ENCODE results near the gene IFNK.

IFNK gene

DNA sequence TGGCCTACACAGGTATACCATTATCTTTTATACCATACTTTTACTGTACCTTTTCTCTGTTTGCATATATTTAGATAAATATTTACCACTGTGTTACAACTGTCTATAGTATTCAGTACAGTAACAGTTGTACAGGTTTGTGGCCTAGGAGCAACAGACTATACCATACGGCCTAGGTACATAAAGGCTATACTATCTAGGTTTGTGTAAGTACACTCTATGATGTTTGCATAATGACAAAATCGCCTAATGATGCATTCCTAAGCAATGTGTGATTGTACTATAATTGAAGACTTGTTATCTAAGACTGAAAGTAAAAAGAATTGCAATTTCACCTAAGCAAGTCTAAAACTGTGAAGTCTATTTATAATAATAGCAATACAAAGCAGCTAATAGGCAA lies 45.3 kb downstream of the IFNK start:
- H3K27me3 ChIP-seq (ENCODE audit: control insufficient read depth, insufficient read depth, low read length, poor library complexity, severe bottlenecking), result no peaks in the 10 kb centered on the region
- WGBS, 2 experiments, result 97 to 100% methylated on average over 2 of the region's 2 CpGs
- no peak overlapping the region for H3K4me3 ChIP-seq (ENCODE audit: insufficient read depth, low read depth, low read length)
- peaks cover 2% of the 10 kb centered on the region for H3K36me3 ChIP-seq (ENCODE audit: control insufficient read depth, insufficient read depth, low read length)
- H3K27ac ChIP-seq (ENCODE audit: insufficient read depth, low read depth, low read length, poor library complexity, severe bottlenecking), result no peak overlapping the region
- no peaks in the 10 kb centered on the region for H3K4me1 ChIP-seq (ENCODE audit: control insufficient read depth, insufficient read depth, low read length)
- no peaks in the 10 kb centered on the region for H3K9me3 ChIP-seq (ENCODE audit: control insufficient read depth, low read length)

DNA sequence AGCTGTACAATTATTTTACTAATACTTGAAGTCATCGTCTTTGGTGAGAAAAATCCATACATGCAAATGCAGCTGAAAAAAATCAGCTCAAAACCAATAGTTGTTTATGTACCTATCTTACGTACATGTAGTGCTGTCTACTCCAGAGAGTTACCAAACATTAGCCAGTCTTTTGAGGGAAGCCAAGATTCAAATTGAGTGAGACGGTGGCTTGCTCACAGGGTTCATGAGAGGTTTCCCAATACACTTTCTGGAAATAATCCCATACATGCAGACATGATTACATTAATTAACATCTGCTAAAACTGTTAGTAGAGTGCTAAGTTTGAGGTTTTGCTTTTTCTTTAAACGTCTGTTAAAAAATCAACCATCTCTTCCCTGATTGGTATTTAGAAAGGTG lies 46.9 kb downstream of the IFNK start:
- Histone ChIP-seq H3K36me3 (ENCODE audit: control insufficient read depth, insufficient read depth, low read length) (peaks cover 2% of the 10 kb centered on the region), H3K4me1 (ENCODE audit: control insufficient read depth, insufficient read depth, low read length) (no peaks in the 10 kb centered on the region), H3K27me3 (ENCODE audit: control insufficient read depth, insufficient read depth, low read length, poor library complexity, severe bottlenecking) (no peaks in the 10 kb centered on the region), H3K4me3 (ENCODE audit: insufficient read depth, low read depth, low read length) (no peak overlapping the region), H3K9me3 (ENCODE audit: control insufficient read depth, low read length) (no peaks in the 10 kb centered on the region), H3K27ac (ENCODE audit: insufficient read depth, low read depth, low read length, poor library complexity, severe bottlenecking) (no peak overlapping the region)
- 98 to 100% methylated on average over 4 of the region's 4 CpGs for WGBS, 2 experiments

DNA sequence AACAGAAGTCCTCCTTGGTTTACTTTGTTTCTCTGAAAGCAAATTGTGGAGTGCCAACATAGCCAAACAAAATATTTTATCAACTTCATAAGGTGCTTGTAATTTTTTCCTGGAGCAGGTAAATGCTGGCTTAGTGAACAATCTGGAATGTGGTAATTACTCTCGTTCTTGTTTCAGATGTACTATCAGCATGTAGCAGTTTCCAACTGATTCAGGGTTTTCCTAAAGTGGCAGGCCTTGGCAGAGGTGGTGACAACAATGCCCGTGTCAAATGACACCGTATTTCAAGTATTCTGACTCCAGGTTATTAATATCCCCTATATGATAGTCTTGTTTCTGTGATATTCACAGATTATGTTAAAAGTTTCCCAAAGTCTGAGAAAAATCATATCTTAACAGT lies 48.0 kb downstream of the IFNK start:
- H3K4me1 ChIP-seq (ENCODE audit: control insufficient read depth, insufficient read depth, low read length), result no peaks in the 10 kb centered on the region
- H3K4me3 ChIP-seq (ENCODE audit: insufficient read depth, low read depth, low read length), result peak overlapping the region; percentile 62
- H3K36me3 ChIP-seq (ENCODE audit: control insufficient read depth, insufficient read depth, low read length), result no peaks in the 10 kb centered on the region
- no peak overlapping the region for H3K27ac ChIP-seq (ENCODE audit: insufficient read depth, low read depth, low read length, poor library complexity, severe bottlenecking)
- H3K27me3 ChIP-seq (ENCODE audit: control insufficient read depth, insufficient read depth, low read length, poor library complexity, severe bottlenecking), result no peaks in the 10 kb centered on the region
- 68 to 83% methylated on average over 2 to 3 of the region's 3 CpGs for WGBS, 2 experiments
- H3K9me3 ChIP-seq (ENCODE audit: control insufficient read depth, low read length), result no peaks in the 10 kb centered on the region

DNA sequence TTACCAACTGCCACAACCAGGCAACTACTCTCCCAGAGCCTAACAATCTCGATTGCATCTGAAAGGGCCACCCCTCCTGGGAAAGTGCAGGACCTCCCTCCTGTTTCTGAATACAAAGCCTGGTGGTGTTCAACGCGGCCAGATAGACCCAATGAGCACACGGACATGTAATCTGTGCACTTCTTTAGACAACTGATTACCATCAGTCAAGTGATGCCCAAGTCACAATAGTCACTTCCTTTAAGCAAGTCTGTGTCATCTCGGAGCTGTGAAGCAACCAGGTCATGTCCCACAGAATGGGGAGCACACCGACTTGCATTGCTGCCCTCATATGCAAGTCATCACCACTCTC lies 48.5 kb downstream of the IFNK start:
- no peaks in the 10 kb centered on the region for H3K27me3 ChIP-seq (ENCODE audit: control insufficient read depth, insufficient read depth, low read length, poor library complexity, severe bottlenecking)
- no peaks in the 10 kb centered on the region for H3K9me3 ChIP-seq (ENCODE audit: control insufficient read depth, low read length)
- H3K4me1 ChIP-seq (ENCODE audit: control insufficient read depth, insufficient read depth, low read length), result no peaks in the 10 kb centered on the region
- peak overlapping the region; percentile 83 for H3K27ac ChIP-seq (ENCODE audit: insufficient read depth, low read depth, low read length, poor library complexity, severe bottlenecking)
- no peaks in the 10 kb centered on the region for H3K36me3 ChIP-seq (ENCODE audit: control insufficient read depth, insufficient read depth, low read length)
- peak overlapping the region; percentile 62 for H3K4me3 ChIP-seq (ENCODE audit: insufficient read depth, low read depth, low read length)
- 0 to 1% methylated on average over 6 of the region's 6 CpGs for WGBS, 2 experiments

DNA sequence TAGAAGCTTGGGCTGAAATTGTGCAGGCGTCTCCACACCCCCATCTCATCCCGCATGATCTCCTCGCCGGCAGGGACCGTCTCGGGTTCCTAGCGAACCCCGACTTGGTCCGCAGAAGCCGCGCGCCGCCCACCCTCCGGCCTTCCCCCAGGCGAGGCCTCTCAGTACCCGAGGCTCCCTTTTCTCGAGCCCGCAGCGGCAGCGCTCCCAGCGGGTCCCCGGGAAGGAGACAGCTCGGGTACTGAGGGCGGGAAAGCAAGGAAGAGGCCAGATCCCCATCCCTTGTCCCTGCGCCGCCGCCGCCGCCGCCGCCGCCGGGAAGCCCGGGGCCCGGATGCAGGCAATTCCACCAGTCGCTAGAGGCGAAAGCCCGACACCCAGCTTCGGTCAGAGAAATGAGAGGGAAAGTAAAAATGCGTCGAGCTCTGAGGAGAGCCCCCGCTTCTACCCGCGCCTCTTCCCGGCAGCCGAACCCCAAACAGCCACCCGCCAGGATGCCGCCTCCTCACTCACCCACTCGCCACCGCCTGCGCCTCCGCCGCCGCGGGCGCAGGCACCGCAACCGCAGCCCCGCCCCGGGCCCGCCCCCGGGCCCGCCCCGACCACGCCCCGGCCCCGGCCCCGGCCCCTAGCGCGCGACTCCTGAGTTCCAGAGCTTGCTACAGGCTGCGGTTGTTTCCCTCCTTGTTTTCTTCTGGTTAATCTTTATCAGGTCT lies 49.0 kb downstream of the IFNK start, which contains the start of gene C9orf72:
C9orf72 (minus strand) TSS at position 564 of the 716 bp plus-strand sequence. CDS start 6,361 bp downstream, outside the sequence.
- H3K36me3 ChIP-seq (ENCODE audit: control insufficient read depth, insufficient read depth, low read length), result no peaks in the 10 kb centered on the region
- H3K9me3 ChIP-seq (ENCODE audit: control insufficient read depth, low read length), result no peaks in the 10 kb centered on the region
- 0% methylated on average over 72 of the region's 72 CpGs for WGBS, 2 experiments
- H3K4me3 ChIP-seq (ENCODE audit: insufficient read depth, low read depth, low read length), result peak within 1 kb of the TSS; percentile 62
- H3K4me1 ChIP-seq (ENCODE audit: control insufficient read depth, insufficient read depth, low read length), result no peaks in the 10 kb centered on the region
- no peaks in the 10 kb centered on the region for H3K27me3 ChIP-seq (ENCODE audit: control insufficient read depth, insufficient read depth, low read length, poor library complexity, severe bottlenecking)
- H3K27ac ChIP-seq (ENCODE audit: insufficient read depth, low read depth, low read length, poor library complexity, severe bottlenecking), result peak within 1 kb of the TSS; percentile 92

DNA sequence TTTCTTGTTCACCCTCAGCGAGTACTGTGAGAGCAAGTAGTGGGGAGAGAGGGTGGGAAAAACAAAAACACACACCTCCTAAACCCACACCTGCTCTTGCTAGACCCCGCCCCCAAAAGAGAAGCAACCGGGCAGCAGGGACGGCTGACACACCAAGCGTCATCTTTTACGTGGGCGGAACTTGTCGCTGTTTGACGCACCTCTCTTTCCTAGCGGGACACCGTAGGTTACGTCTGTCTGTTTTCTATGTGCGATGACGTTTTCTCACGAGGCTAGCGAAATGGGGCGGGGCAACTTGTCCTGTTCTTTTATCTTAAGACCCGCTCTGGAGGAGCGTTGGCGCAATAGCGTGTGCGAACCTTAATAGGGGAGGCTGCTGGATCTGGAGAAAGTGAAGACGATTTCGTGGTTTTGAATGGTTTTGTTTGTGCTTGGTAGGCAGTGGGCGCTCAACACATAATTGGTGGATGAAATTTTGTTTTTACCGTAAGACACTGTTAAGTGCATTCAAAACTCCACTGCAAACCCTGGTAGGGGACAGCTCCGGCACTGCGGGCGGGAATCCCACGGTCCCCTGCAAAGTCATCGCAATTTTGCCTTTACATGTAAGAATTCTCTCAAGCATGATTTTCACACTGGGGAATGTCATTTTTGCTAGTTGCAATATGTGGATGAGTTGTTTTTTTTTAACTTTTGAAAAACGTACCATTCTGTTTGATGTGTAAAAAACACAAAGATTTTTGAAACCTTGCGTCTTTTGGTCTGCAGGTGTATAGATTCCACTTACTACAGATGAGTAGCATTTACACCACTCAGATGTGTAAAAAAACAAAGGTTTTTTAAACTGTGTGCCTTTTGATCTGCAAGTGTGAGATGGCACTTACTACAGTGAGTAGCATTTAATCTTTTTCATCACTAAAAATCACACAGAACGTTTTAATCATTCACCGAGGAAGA lies 49.8 kb downstream of the IFNK start:
- WGBS, 2 experiments, result 6 to 7% methylated on average over 33 to 34 of the region's 35 CpGs
- Histone ChIP-seq H3K27me3 (ENCODE audit: control insufficient read depth, insufficient read depth, low read length, poor library complexity, severe bottlenecking) (no peaks in the 10 kb centered on the region), H3K4me1 (ENCODE audit: control insufficient read depth, insufficient read depth, low read length) (no peaks in the 10 kb centered on the region), H3K4me3 (ENCODE audit: insufficient read depth, low read depth, low read length) (peak overlapping the region; percentile 62), H3K36me3 (ENCODE audit: control insufficient read depth, insufficient read depth, low read length) (no peaks in the 10 kb centered on the region), H3K27ac (ENCODE audit: insufficient read depth, low read depth, low read length, poor library complexity, severe bottlenecking) (peak overlapping the region; percentile 92), H3K9me3 (ENCODE audit: control insufficient read depth, low read length) (no peaks in the 10 kb centered on the region)
